Sigmoid colon (tissue), 4 donors: ENCODE results near the gene ELOVL5.

ENCODE experiments used
- CTCF ChIP-seq, 4 experiments: fragments of 450-650 bp in 3 of 4; fragments of 200-600 bp in 1 of 4; IDR thresholded peaks; one replicate each; pipeline ENCODE4 v1.5.1; 2016 to 2019; ENCODE audit warnings: antibody characterized with exemption in 4 of 4, mild to moderate bottlenecking in 3 of 4, moderate library complexity in 2 of 4
- EP300 ChIP-seq, 4 donors: sonication (generic); formaldehyde crosslinking; IDR thresholded peaks; one replicate each; pipeline ENCODE4 v1.6.1; 2017; ENCODE audit warnings: antibody characterized with exemption in 4 of 4
- POLR2AphosphoS5 ChIP-seq, 4 donors: sonication (generic); formaldehyde crosslinking; IDR thresholded peaks; one replicate each; pipeline ENCODE4 v1.6.1; 2017; ENCODE audit warnings: antibody characterized with exemption in 4 of 4

- TF ChIP-seq CTCF (IDR thresholded peaks at IDR 0.05): no peak
- TF ChIP-seq POLR2AphosphoS5 (IDR thresholded peaks at IDR 0.05): no peak
- TF ChIP-seq EP300 (IDR thresholded peaks at IDR 0.05): no peak
Observed at GRCh38 chr6:53310771-53311585, 37.8 kb downstream of the ELOVL5 start.
